Upper lobe of left lung (tissue), 4 donors: ENCODE measurements around the gene NXPE1.

Source experiments
- CTCF ChIP-seq, 6 experiments: fragments of 450-650 bp in 4 of 6; fragments of 200-600 bp in 2 of 6; sonication (generic) in 2 of 6; IDR thresholded peaks; one replicate each; pipeline ENCODE4 v1.5.1; 2016 to 2019; ENCODE audit warnings: antibody characterized with exemption in 6 of 6
- EP300 ChIP-seq, 4 donors: sonication (generic); formaldehyde crosslinking; IDR thresholded peaks; one replicate each; pipeline ENCODE4 v1.5.1; 2017; ENCODE audit warnings: antibody characterized with exemption in 4 of 4, control low read depth in 2 of 4
- POLR2A ChIP-seq, 4 donors: fragments of 450-650 bp; IDR thresholded peaks; one replicate each; pipeline ENCODE4 v1.5.1; 2016 to 2017; ENCODE audit warnings: antibody characterized with exemption in 4 of 4, mild to moderate bottlenecking in 2 of 4
- POLR2AphosphoS5 ChIP-seq, 2 donors: sonication (generic); formaldehyde crosslinking; IDR thresholded peaks; one replicate each; pipeline ENCODE4 v1.5.1; 2017; ENCODE audit warnings: antibody characterized with exemption in 2 of 2

GRCh38 chr11:114564831-114565230, 5.2 kb upstream of the NXPE1 start:
- TF ChIP-seq CTCF (IDR thresholded peaks at IDR 0.05) (no peak), POLR2A (IDR thresholded peaks at IDR 0.05) (no peak), EP300 (IDR thresholded peaks at IDR 0.05) (no peak), POLR2AphosphoS5 (IDR thresholded peaks at IDR 0.05) (no peak)
